GM19438 (cell line): ENCODE measurements around the gene COMP.
"Not testable (repeated sequence)": the region's sequence is repeated elsewhere in the genome, so short reads cannot be mapped to it uniquely, and the experiment has no call there.

Experiments
- ATAC-seq: cut with Tn5 transposase; IDR thresholded peaks from one replicate; pipeline ENCODE4 v1.9.1; 2021; ENCODE audit warnings: low read depth; ENCODE audit not compliant: unreplicated experiment

Gene COMP

DNA sequence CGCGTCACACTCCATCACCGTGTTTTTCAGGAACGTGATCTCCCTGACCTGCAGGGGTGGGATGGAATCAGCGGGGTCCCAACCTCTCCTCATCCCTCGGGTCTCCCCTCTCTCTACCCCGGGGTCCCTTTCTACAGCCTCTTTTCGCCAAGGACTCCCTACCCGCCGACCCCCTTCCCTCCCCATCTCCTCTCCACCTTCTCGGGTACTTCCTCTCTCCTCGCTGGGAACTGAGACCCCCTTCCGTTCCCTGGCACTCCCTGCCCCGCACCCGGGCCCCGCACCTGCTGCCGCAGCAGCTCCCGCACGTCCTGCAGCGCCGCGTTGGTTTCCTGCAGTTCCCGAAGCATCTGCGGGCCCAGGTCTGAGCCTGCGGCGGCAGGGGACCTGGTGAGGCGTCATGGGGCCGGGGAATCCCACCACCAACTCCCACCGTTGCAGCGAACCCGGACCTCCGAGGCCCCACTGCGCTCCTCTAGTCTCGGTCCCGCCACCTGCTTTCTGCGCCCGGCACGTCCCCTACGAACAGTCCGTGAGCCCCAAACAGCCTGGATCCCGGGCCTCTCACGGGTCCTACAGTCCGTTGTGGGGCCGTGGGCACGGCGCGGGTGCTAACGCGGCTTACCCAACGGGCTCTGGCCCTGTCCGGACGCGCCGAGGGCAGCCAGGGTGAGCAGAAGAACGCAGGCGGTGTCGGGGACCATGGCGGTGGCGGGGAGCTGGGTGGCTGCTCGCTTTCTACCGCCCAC lies at the start of gene COMP:
Gene COMP, minus strand, starts transcription at position 740 of the 749 bp plus-strand sequence. Its CDS starts 36 bp downstream, at position 704.
- ATAC-seq = no peak

DNA sequence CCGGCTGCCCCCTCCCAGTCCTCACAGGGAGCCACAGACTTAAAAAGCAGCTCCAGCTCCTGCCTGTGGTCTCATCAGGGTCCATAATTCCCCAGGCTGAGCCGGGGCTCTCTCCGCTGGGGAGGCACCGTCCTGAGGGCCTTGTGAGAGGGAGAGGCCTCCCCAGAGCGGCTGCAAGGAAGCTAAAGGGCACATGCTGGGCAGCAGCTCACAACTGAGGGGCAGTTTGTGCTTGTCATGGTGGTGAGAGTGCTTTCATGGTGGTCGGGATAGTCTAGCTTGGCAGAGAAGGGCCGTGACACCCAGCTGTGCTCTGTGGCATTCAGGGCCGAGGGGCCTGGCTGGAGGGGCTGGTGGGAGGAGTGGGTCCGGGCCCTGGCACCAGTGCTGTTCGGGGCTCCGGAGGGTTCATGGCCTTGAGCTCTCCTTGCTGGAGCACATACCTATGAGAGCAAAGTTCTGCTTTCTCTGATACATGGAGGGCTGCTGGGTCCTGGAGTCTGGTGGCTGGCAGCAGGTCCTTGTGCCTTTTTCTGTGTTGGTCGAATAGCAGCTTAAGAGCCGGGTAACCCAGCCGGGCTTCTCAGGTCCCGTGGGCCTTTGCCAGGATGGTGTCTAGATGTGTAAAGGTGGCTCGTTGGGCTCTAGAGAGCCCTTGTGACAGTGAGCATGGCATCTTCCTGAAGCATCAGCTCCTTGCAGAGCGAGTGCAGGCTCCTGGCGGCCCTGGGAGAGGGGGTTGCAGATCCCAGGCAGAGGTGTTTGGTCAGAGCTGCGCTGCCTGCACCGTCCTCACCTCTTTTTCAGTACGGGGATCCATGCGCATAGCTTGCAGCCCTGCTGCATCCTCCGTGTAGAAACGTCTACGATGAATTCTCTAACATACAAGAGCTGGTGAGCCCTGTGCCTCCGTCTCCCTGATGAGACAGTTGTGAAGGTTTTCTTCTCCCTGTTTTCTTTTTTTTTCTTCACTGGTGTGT lies 49.5 kb upstream of the COMP start:
- ATAC-seq = no peak

DNA sequence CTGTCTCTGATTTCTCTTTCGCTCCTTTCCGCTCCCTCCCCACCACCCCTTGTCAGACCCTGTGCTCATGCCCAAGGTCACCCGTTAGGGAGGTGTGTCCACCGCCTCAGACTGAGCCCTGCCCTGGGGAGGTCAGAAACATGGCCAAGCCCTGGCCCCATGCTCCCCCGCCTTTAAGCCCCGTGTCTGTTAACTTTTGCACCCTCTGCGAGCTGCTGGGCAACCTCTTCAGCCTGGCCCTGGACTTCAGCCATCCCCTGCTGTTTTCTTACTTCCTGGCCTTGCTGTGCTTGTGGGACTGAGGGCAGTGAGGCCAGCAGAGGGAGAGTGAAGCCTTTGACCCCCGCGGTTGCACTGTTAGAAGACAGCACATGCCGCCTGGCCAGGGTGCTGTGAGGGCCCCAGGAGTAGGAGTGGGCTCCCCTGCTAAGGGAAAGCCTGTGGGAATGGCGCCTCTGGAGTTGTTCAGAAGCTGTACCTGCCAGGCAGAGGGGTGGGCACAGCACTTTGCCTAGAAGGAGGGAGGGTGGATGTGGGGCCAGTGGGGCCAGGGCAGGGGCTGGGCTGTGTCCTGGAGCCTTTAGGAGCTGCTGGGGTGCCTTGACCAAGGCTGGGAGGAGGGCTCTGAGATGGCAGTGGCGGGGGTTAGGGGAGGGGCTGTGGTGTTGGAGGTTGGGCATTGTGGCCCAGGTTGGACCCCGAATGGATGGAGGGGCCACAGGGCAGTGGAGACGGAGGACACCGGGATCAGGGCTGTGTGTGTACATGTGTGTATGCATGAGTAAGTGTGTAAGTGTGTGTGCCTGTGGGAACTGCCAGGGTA lies 48.6 kb upstream of the COMP start:
- no peak for ATAC-seq

DNA sequence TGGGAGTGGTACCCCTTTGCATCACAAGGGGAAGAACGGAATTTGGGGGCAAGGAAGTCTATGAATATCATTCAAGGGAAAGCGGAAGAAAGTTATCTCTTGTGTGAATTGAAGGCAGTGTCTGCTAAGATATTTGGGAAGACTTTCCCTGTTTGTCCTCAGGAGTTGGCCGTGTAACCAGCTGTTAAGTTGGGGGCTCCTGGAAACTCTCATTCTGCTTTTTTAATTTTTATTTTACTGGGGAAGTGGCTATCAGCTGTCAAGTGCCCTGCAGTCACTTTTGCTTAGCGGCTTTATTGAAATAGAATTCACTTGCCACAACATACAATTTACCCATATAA lies 43.5 kb upstream of the COMP start:
- no peak for ATAC-seq

DNA sequence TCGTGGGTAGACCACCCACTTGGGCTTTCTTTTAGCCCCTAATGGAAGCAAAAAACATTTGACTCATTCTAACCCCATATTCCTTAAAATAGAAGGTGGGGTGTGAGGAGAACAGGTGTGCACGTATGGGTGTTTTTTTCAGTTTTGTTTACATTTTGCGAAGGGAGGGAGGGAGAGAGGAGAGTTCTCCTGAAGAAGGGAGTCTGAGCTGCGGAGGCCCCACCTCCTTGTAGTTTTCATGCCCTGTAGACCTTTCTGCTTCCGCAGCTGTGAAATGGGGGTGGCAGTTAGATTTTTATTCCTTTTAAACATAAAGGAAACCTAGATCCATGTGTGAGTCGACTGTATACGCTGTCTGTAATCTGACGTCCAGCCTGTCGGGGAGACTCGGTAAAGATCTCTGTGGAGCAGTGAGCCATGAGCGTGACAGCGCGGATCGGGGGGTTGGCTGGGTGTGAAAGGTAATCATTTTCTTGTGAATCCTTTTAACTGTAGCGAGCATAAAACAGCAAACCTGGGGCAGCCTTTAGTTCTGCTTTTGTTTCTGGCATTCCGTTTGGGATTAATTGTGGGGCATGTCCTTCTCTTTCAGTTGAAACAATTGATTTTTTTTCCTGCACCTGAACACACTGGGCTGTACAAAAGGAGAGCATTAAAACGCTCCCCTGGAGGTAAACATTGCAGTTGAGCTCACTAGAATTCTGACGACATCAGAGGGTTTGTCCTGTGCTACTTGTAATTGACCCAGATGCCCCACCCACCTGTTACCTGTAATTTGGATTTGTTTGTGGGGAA lies 42.9 kb upstream of the COMP start:
- no peak for ATAC-seq

DNA sequence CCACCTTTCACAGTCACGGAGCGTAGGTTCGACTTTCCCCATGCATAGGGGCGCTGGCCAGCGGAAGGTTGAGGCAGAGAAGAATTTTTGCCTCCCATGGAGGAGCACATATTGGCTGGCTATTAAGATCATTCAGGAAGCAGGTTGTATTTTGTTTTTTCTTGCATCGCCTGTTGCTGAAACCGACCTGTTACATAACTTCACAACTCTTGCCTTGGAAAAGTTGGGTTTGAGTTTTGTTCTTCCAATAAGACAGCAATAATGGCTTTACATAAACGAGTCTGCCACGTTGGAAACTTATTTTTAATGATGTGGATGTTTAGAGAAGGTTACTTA lies 42.0 kb upstream of the COMP start:
- ATAC-seq = no peak

DNA sequence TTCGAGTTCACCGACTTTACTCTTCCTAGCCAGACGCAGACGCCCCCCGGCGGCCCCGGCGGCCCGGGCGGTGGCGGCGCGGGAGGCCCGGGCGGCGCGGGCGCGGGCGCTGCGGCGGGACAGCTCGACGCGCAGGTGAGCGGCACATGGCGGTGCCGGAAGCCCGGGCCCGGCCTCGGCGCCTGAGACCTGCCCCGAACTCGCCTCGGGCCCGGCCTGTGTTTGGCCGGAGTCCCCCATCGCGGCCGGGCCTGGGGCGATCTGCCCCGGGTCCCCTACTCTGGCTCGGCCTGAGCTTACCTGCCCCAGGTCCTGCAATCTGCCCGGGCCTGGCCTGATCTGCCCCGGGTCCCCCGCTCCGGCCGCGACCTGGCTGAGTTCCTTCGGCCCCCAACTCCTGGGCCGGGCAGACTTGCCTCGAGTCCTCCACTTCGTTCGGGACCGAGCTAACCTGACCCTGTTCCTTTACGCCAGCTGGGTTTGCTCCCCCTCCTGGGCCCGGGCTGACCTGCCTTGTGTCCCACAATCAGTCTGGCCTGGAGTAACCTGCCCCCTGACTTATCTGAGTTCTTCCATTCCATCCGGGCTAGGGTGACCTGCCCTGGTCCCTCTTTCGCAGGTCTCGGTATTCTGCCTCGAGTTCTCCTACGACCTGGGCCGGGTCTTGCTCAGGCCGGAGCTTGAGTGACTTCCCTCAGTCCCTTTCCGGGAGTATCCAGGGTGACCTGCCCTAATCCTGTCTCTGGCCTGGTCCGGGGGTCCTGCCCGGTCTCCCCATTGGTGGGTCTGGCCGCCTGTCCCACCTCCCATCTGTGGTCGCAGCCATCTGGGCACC lies 41.4 kb upstream of the COMP start:
- peak; percentile 16 for ATAC-seq

DNA sequence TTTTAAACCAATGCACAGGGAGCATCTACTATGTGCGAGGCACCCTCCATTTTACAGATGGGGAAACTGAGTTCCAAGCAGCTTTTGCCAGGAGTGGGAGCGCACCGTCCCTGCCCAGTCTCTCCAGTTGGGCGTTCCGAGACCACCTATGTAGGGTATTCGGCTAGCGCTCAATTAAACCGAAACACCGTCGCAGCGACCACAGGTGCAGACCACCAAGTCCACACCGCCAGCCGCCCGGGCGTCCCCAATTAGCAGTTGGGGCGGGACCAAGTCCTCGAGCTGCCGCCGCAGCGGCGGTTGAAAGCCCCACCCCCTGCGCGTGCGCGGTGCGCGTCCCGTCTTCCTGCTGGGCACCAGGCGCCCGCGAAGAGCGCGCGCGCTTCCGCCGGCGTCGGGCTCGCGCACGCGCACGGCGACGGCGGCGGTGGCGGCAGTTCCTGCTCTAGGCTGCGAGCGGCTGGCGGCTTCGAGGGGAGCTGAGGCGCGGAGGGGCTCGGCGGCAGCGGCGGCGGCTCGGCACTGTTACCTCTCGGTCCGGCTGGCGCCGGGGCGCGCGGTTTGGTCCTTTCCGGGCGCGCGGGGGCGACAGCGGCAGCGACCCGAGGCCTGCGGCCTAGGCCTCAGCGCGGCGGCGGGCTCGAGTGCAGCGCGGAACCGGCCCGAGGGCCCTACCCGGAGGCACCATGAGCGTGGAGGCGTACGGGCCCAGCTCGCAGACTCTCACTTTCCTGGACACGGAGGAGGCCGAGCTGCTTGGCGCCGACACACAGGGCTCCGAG lies 40.6 kb upstream of the COMP start, which contains the start of gene UPF1:
Gene UPF1, plus strand, starts transcription at position 436 of the 782 bp plus-strand sequence. Its CDS starts 251 bp downstream, at position 687.
- peak; percentile 68 for ATAC-seq

DNA sequence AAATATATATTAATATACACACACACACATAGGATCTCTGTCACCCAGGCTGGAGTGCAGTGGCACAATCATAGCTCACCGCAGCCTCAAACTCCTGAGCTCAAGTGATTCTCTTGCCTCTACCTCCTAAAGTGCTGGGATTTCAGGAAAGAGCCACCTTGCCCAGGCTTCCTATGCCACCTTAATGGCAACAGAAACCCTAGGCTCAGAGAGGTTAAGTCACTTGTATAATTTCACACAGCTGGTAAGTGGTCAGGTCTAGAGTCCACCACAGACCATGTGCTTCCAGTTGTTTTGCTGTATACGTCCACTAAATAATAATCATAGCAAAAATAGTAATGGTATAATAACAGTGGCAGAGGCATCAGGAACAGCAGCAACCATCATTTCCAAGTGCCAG lies 39.4 kb upstream of the COMP start:
- ATAC-seq = no peak

DNA sequence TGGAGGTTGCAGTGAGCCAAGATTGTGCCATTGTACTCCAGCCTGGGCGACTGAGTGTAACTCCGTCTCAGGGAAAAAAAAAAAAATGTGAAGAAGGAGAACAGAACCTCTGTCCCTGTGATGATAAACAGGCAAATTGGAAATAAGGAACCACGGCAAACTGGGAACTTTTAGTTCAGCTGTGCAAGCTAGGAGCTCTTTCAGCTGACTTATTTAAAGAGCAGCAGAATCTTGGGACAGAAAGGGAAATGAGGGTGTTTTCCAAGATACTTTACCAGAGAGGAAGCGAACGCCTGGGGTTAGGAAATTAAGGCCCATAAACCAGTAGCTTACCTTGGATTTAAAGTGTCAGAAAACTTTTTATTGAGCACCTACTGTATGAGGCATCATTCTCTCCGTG lies 37.7 kb upstream of the COMP start:
- no peak for ATAC-seq

DNA sequence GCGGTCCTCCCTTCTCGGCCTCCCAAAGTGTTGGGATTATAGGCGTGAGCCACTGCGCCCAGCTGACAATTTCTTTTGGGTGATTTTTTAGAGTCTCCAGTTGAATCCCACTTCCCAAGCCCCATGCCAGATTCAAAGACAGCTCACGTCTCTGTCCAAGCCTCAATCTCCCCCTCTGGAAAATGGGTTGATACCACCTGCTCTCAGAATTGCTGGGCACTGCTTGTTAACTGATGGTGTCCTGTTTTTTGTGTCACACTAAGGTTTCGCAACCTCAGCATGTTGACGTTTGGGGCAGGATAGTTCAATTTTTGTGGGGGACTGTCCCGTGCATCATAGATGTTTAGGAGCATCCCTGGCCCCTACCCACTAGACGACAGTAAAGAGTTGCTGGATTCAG lies 26.5 kb upstream of the COMP start:
- ATAC-seq = no peak

DNA sequence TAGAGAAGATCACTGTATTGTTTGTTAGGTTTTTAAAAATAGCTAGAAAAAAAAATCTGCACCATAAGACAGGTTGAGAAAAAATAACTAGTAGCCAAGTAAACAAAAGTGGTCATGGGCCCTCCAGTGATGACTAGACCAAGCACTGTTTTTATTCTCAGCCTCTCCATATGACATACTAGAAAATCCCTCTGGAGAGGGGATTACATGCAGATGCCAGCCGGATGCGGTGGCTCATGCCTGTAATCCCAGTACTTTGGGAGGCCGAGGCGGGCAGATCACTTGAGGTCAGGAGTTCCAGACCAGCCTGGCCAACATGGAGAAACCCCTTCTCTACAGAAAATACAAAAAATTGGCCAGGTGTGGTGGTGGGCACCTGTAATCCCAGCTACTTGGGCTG lies 25.5 kb upstream of the COMP start:
- ATAC-seq = not testable (repeated sequence)

DNA sequence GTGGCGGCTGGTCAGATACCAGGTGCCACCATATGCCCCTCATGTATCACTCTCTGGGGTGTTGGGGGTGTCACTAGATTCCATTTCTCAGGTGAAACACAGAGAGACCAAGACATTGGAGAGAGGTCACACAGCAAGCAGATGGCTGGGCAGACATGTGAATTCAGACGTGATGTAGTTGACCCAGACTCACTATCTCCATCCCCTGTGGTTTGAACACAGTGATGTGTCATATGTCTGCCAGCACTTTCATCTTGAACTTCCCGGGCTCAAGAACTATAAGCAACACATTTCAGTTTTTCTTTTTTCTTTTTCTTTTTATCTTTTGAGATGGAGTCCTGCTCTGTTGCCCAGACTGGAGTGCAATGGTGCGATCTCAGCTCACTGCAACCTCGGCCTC lies 24.6 kb upstream of the COMP start:
- ATAC-seq = no peak

DNA sequence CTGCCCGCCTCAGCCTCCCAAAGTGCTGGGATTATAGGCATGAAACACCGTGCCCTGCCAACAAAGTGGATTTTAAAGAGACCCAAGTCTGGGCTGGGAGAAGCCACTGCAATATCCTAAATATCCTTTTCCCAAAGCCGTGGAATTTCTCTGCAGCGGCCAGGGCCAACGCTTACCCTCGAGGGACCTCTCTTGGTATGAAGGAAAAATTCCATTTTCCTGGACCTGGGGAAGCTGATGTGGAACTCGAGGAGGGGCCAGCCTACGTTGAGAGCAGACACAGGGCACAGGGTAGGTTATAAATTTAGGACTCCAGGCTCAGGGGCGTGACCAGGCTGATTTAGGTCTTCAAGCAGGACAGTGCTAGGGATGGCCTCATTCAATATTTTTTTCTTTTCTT lies 23.0 kb upstream of the COMP start:
- no peak for ATAC-seq

DNA sequence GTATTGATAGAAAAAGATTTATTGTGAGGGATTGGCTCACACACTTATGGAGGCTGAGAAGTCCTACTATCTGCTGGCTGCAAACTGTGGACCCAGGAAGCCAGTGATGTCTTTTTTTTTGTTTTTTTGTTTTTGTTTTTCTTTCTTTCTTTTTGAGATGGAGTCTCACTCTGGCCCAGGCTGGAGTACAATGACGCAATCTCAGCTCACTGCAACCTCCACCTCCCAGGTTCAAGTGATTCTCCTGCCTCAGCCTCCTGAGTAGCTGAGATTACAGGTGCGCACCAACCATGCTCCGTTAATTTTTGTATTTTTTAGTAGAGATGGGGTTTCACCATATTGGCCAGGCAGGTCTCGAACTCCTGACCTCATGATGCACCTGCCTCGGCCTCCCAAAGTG lies 20.5 kb upstream of the COMP start:
- not testable (repeated sequence) for ATAC-seq

DNA sequence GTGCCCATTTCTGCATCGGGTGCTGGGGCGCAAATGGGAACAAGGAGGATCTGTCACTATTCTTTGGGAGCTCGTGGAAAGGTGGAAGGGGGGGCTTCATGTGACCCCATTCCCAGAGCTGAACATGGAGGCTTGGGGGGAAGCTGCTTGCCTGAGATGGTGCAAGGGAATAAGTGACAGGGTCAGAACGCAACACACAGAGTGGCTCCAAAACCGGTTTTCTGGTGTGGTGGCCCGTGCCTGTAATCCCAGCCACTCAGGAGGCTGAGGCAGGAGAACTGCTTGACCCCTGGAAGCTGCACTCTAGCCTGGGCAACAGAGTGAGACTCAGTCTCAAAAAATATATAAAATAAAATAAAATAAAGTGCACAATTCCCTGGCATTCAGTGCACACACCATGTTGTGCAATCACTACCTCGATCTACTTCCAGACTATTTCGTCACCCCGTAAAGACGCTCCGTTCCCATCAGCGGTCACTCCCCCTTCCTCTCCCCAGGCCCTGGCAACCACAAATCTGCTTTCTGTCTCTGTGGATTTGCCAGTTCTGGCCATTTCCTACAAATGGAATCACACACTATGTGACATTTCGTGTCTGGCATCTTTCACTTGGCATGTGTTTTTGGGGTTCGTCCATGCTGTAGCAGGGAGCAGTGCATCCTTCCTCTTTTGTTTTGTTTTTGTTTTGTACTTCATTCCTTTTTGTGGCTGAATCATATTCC lies 18.2 kb upstream of the COMP start:
- no peak for ATAC-seq

DNA sequence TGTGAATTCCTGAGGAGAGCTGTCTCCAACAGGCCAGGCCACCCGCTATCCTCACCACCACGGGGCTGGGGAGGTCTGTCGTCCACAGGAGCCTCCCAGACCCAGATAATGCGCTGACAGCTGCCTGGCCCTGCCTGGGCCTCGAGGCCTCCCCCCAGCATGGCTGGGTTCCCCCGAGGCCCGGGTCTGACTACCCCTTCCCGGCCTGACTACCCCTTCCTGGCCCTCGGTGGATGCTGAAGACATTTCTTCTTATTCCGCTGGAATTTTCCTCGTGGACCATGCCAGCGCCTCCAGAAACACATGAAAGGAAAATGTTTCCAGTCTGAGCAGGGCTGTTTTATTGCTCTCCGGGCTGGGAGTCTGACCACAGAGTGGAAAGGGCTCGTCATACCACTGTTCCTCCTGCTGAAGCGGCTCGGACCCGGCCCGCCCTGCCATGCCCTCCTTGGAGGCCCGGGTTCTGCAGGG lies 16.8 kb upstream of the COMP start:
- ATAC-seq = no peak

DNA sequence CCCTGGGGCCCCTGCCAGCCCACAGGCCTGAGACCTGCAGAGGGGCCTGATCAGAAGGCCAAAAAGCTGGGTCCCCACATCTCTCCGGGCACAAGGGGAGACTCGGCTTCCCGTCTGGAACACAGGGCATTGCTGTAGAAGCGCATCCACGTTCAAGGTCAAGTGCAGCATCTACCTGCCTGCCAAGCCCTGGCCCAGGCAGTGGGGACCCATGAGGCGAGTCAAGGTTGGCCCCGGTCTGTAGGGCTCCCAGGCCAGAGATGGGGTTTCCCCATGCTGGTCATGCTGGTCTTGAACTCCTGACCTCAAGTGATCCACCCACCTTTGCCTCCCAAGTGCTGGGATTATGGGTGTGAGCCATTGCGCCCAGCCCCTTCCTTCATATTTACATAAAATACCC lies 13.5 kb upstream of the COMP start:
- no peak for ATAC-seq
